Measurements from ENCODE around the gene ASAP2.

DNA sequence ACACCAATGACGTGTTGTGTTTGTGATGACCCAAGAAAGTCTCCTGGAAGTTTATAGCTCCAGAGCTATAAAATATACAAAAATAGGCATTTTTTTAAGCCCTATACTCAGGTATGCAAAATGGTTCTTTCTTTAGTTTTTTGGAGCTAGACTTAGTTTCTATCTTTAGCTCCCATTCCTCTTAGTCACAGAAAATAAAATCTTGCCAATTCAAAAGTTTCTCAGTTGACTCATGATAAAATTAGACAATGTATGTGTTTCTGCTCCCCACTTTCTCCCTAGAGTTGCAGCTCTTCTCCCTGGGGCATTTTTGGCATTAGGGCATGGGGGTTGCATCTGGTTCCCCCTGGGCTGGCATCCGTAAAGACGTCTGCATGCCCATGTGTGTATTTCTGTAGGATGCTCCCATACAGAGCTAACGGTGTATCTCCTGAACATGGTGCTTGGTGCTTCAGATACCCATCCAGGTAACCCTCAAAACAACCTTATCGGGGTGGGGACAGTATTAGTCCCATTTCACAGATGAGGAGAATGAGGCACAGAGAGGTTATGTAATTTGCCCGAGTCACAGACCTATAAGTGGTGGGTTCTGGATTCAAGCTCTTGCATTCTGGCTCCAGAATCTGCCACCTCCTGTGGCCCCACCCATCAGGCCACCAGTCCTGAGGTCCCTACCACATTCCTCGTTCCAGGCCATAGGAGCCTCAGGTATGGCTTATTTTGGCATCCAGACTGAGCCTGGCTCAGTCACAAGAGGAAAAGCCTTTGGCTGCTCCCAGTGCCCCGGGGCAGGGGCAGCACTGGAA is 43.1 kb upstream of the ASAP2 start:
- TF ChIP-seq, protein P1, sequence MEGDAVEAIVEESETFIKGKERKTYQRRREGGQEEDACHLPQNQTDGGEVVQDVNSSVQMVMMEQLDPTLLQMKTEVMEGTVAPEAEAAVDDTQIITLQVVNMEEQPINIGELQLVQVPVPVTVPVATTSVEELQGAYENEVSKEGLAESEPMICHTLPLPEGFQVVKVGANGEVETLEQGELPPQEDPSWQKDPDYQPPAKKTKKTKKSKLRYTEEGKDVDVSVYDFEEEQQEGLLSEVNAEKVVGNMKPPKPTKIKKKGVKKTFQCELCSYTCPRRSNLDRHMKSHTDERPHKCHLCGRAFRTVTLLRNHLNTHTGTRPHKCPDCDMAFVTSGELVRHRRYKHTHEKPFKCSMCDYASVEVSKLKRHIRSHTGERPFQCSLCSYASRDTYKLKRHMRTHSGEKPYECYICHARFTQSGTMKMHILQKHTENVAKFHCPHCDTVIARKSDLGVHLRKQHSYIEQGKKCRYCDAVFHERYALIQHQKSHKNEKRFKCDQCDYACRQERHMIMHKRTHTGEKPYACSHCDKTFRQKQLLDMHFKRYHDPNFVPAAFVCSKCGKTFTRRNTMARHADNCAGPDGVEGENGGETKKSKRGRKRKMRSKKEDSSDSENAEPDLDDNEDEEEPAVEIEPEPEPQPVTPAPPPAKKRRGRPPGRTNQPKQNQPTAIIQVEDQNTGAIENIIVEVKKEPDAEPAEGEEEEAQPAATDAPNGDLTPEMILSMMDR (conservative IDR thresholded peaks at IDR 0.05 in 1 of 2, IDR thresholded peaks at IDR 0.05 in 1 of 2; ENCODE audit: extremely low read depth in 1 of 2, insufficient read depth in 1 of 2, low read depth in 1 of 2, low read length in 2 of 2): no peak
- no peak for TF ChIP-seq EZH2 (IDR thresholded peaks at IDR 0.05; ENCODE audit: borderline replicate concordance, low read length)
